Common myeloid progenitor, CD34-positive (primary cell): ENCODE results near the gene NUDC.
A peak's percentile ranks its signal among the peaks of the same experiment; 100 is the strongest.

Source experiments
- CTCF ChIA-PET: fragments of 350-600 bp; sonication (Branson Sonifier 250); formaldehyde crosslinking; loops from one replicate; lab custom pipeline; 2021; ENCODE audit warnings: antibody characterized with exemption; lab: Charles Lee
- POLR2A ChIA-PET: fragments of 350-600 bp; sonication (Branson Sonifier 250); formaldehyde crosslinking; loops from one replicate; lab custom pipeline; 2021; ENCODE audit warnings: antibody characterized with exemption; lab: Charles Lee
- DNase-seq, 3 donors: peaks; one replicate each; pipeline versions ENCODE4 v3.0.0 to v3.0.0-alpha.2; 2013
- H3K27ac ChIP-seq, 2 experiments: 1 replicate in 1 of 2; 2 replicates in 1 of 2; pipeline ENCODE4 v1.7.0; 2013; ENCODE audit warnings: inconsistent platforms in 2 of 2, low read length in 2 of 2, mild to moderate bottlenecking in 2 of 2, low read depth in 1 of 2, moderate library complexity in 1 of 2; ENCODE audit not compliant: severe bottlenecking in 2 of 2, insufficient read depth in 1 of 2, poor library complexity in 1 of 2
- H3K27me3 ChIP-seq, 5 experiments: replicated peaks in 2 of 5; 1 replicate in 3 of 5; 2 replicates in 2 of 5; pipeline versions ENCODE4 v1.6.1 to v1.7.0; 2013; ENCODE audit warnings: low read length in 4 of 5, mild to moderate bottlenecking in 2 of 5, moderate library complexity in 2 of 5, inconsistent platforms in 1 of 5; ENCODE audit not compliant: insufficient read depth in 5 of 5, control insufficient read depth in 4 of 5
- H3K36me3 ChIP-seq, 4 experiments: 1 replicate in 2 of 4; 2 replicates in 2 of 4; pipeline versions ENCODE4 v1.6.1 to v1.7.0; 2013; ENCODE audit warnings: low read length in 3 of 4, control low read depth in 1 of 4, mild to moderate bottlenecking in 1 of 4; ENCODE audit not compliant: control insufficient read depth in 4 of 4, insufficient read depth in 4 of 4
- H3K4me1 ChIP-seq, 4 experiments: 1 replicate in 3 of 4; 2 replicates in 1 of 4; pipeline versions ENCODE4 v1.6.1 to v1.7.1; 2013; ENCODE audit warnings: low read length in 3 of 4, mild to moderate bottlenecking in 3 of 4, control low read depth in 1 of 4, inconsistent platforms in 1 of 4, moderate library complexity in 1 of 4; ENCODE audit not compliant: control insufficient read depth in 4 of 4, insufficient read depth in 4 of 4; ENCODE audit errors: control extremely low read depth in 1 of 4
- H3K4me3 ChIP-seq, 7 experiments: 1 replicate in 4 of 7; 2 replicates in 3 of 7; pipeline versions ENCODE4 v1.5.1 to v1.7.0; 2013; ENCODE audit warnings: mild to moderate bottlenecking in 7 of 7, low read length in 6 of 7, moderate library complexity in 6 of 7, inconsistent platforms in 2 of 7, low read depth in 2 of 7, control low read depth in 1 of 7; ENCODE audit not compliant: insufficient read depth in 4 of 7, control insufficient read depth in 1 of 7; ENCODE audit errors: extremely low read depth in 1 of 7
- H3K9me3 ChIP-seq, 5 experiments: 1 replicate in 4 of 5; 2 replicates in 1 of 5; pipeline versions ENCODE4 v1.6.1 to v1.7.1; 2013; ENCODE audit warnings: low read length in 4 of 5, mild to moderate bottlenecking in 2 of 5, inconsistent platforms in 1 of 5, low read depth in 1 of 5, moderate library complexity in 1 of 5; ENCODE audit not compliant: control insufficient read depth in 4 of 5, insufficient read depth in 2 of 5; ENCODE audit errors: control extremely low read depth in 1 of 5
- WGBS: methylation state at CpG from one replicate; pipeline ENCODE4 v1.1.5; 2013; ENCODE audit not compliant: insufficient coverage; 5-methylcytosine and 5-hydroxymethylcytosine counted together

The NUDC gene

DNA sequence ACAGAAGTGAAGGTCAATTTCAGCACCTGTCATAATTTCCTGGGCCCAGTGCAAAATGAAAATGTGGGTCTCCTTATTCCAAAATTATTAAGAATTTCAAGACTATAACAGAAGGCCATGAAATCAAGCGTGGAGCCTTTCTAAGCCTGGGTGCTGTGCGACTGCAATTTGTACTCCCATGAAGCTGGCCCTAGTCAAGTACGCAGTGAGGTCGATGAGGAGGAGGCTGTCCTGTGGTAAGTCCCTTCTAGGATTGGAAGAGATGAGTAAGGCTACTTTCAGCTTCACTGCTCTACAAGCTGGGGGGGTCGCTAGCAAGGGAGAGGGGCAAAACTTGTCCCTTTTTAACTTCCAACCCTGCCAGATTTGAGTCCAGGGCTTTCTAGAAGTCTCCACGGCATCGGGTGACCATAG, 410 bp upstream of the NUDC start:
- H3K4me3 ChIP-seq = peak overlapping the region; percentile 58 to 87 (median 75)
- DNase-seq = no peak
- WGBS = 25% methylated on average over 6 of the region's 7 CpGs
- H3K36me3 ChIP-seq = peaks cover 5 to 17% (median 10%) of the 10 kb centered on the region in 4 experiments
- peak overlapping the region; percentile 64 to 90 for H3K27ac ChIP-seq
- no peaks in the 10 kb centered on the region for H3K9me3 ChIP-seq
- no peaks in the 10 kb centered on the region for H3K27me3 ChIP-seq
- POLR2A ChIA-PET = interaction anchor here (0.6 kb wide), 1 partner anchor 11 kb away, joined by 4 read pairs; no protein-coding TSS in a partner anchor
- peaks cover 5 to 21% (median 16%) of the 10 kb centered on the region in 4 experiments for H3K4me1 ChIP-seq
- CTCF ChIA-PET = interaction anchor here (1.2 kb wide), 1 partner anchor 13 kb away, joined by 4 read pairs; no protein-coding TSS in a partner anchor

DNA sequence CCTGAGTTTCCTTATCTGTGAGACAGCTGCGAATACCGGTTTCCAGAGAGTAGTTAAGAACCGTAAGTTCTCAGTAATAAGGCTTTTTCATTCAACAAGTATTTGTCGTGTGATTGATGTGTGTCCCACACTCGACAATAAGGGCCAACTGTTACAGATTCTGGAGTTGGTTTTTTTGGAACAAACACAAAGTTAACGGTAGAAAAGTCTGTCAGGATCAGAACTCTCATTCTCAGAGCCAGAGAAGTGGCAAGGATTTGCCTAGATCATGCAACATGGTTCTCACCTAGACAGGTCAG, 837 bp downstream of the NUDC start:
- peaks cover 8 to 27% (median 19%) of the 10 kb centered on the region in 4 experiments for H3K36me3 ChIP-seq
- no peaks in the 10 kb centered on the region for H3K9me3 ChIP-seq
- peaks cover 5 to 21% (median 16%) of the 10 kb centered on the region in 4 experiments for H3K4me1 ChIP-seq
- WGBS = 44% methylated on average over 6 of the region's 6 CpGs
- ChIA-PET POLR2A (interaction anchor here (0.8 kb wide), 1 partner anchor 23 kb away, joined by 3 read pairs; no protein-coding TSS in a partner anchor), CTCF (interaction anchor here (1.2 kb wide), 1 partner anchor 14 kb away, joined by 4 read pairs; no protein-coding TSS in a partner anchor)
- H3K27me3 ChIP-seq = no peaks in the 10 kb centered on the region
- no peak for DNase-seq
- peak overlapping the region in 6 of 7 experiments; percentile 58 to 87 (median 80) for H3K4me3 ChIP-seq
- peak overlapping the region; percentile 80 to 90 for H3K27ac ChIP-seq

DNA sequence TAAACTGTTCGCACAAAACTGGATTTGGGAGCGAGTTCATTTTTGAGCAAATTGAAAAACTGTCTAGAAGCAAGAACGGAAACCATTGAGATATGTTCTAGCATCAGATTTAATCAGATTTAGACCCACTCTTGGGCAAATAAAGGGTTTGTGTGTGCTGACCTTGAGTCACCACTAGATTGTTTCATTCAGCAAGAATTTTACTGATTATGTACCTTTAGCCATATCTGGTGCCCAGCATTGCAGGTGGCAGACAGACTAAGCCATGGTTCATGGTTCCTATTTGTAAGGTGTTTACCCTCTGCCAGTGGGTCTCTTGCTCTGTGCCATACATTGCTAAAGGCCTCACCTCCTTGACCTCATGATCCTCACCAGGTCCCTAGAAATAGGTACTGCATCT, 1.4 kb downstream of the NUDC start:
- H3K27me3 ChIP-seq = no peaks in the 10 kb centered on the region
- ChIA-PET POLR2A (no interaction called here), CTCF (no interaction called here)
- peak overlapping the region in 1 of 2 experiments; percentile 90 for H3K27ac ChIP-seq
- peak overlapping the region in 4 of 7 experiments; percentile 75 to 87 (median 84) for H3K4me3 ChIP-seq
- WGBS = 94% methylated on average over 3 of the region's 3 CpGs
- H3K36me3 ChIP-seq = peaks cover 9 to 32% (median 22%) of the 10 kb centered on the region in 4 experiments
- H3K4me1 ChIP-seq = peaks cover 5 to 21% (median 16%) of the 10 kb centered on the region in 4 experiments
- no peaks in the 10 kb centered on the region for H3K9me3 ChIP-seq
- no peak for DNase-seq

DNA sequence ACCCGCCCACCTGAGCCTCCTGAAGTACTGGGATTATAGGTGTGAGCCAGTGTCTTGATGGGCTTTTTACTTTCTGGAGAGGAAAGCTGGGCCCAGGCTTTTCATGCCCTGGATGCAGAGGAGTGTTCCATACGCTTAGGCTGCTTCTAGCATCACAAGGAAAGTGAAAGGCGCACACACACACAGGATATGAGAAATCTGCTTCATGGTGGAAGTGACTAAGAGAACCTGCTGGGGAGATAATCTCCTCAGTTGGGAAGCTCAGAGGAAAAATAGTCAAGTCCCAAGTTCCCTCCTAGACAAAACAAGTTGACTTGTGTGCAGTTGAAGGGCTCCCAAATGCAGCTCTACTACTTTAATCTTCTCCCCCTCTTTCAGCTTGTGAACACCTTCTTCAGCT, 2.2 kb downstream of the NUDC start:
- H3K9me3 ChIP-seq = no peaks in the 10 kb centered on the region
- no peak for DNase-seq
- WGBS = 100% methylated on average over 2 of the region's 3 CpGs
- H3K36me3 ChIP-seq = peaks cover 14 to 40% (median 28%) of the 10 kb centered on the region in 4 experiments
- ChIA-PET POLR2A (no interaction called here), CTCF (interaction anchor here (1.2 kb wide), 1 partner anchor 109 kb away, joined by 3 read pairs; no protein-coding TSS in a partner anchor)
- H3K4me3 ChIP-seq = no peak overlapping the region
- no peaks in the 10 kb centered on the region for H3K27me3 ChIP-seq
- H3K27ac ChIP-seq = no peak overlapping the region
- H3K4me1 ChIP-seq = peaks cover 5 to 21% (median 16%) of the 10 kb centered on the region in 4 experiments

DNA sequence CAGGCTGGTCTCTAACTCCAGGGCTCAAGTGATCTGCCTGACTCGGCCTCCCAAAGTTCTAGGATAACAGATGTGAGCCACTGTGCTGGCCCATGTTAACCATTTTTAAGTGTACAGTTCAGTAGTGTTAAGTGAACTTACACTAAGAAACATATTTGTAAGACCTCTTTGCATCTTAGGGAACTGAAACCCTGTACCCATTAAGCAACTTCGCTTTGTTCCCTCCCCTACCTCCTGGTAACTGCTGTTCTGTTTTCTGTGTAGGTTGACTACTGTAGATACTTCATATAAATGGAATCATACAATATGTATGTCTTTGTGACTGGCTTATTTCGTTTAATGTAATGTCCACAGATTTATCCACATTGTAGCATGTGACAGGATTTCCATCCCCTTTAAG, 11.0 kb downstream of the NUDC start:
- no peaks in the 10 kb centered on the region for H3K27me3 ChIP-seq
- no CpG with 5 or more reads among the region's 3 CpGs for WGBS
- ChIA-PET CTCF (no interaction called here), POLR2A (no interaction called here)
- H3K4me1 ChIP-seq = no peaks in the 10 kb centered on the region
- H3K36me3 ChIP-seq = peaks cover 14 to 51% (median 39%) of the 10 kb centered on the region in 4 experiments
- H3K4me3 ChIP-seq = no peak overlapping the region
- no peak overlapping the region for H3K27ac ChIP-seq
- H3K9me3 ChIP-seq = no peaks in the 10 kb centered on the region
- no peak for DNase-seq

DNA sequence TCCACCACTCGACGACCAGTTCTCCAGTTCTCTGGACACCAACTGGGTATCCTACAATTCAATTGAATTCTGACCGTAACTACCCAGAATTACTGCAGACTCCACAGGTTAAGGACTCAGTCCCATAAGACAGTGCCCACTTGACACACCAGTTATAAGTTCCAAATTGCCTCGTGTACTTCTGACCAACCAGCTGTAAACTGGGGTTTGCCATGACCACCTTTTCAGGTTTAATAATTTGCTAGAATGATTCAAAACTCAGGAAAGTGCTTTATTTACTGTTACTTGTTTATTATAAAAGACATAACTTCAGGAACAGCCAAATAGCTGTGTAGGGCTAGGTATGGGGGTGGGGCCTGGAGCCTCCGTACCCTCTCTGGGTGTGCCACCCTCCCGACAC, 15.3 kb downstream of the NUDC start:
- WGBS = 91% methylated on average over 3 of the region's 6 CpGs

DNA sequence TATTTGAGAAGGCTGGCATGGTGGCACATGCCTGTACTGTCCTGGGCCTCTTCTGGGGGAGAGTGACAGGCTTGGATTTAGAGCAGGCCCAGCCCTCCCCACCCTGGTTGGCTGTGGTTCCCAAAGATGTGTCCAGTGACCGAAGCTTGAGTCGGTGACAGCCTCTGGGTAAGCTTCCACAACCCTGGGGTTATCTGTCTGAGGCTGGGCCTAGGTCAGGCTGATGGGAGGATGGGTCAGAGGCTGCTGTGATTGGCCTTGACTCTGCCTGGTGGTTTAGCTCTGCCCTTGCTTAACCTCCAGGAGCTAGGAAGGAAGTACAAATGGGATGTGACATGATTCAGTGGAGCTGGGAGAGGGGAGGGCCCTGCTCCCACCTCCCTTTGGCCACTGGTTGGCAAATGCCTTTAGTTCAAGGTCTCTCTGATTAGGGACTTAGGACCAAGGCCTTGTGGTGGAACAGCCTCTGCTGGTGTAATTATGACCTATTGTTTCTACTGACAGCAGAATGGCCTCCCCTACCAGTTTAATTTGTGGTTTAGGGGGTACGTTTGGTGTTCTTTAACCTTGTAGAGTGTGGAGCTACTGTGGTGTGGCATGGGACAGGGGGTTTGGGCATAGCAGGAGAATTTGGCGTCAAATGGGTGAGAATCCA, 16.6 kb downstream of the NUDC start:
- Histone ChIP-seq H3K9me3 (no peaks in the 10 kb centered on the region), H3K4me1 (no peaks in the 10 kb centered on the region), H3K4me3 (no peak overlapping the region), H3K27me3 (no peaks in the 10 kb centered on the region), H3K36me3 (peaks cover 11 to 52% (median 44%) of the 10 kb centered on the region in 4 experiments), H3K27ac (no peak overlapping the region)
- ChIA-PET CTCF (interaction anchor here (0.5 to 1.1 kb wide), 2 partner anchors 9 to 105 kb away, joined by 3 read pairs; no protein-coding TSS in a partner anchor), POLR2A (no interaction called here)
- DNase-seq = no peak
- WGBS = 100% methylated on average over 2 of the region's 4 CpGs

More for the DNA sequence above, 15.3 kb downstream of the NUDC start:
- H3K4me3 ChIP-seq = no peak overlapping the region
- POLR2A ChIA-PET = no interaction called here
- H3K36me3 ChIP-seq = peaks cover 11 to 48% (median 37%) of the 10 kb centered on the region in 4 experiments
- no peaks in the 10 kb centered on the region for H3K9me3 ChIP-seq
- H3K4me1 ChIP-seq = no peaks in the 10 kb centered on the region
- H3K27ac ChIP-seq = no peak overlapping the region
- CTCF ChIA-PET = interaction anchor here (1.1 kb wide), 1 partner anchor 10 kb away, joined by 3 read pairs; no protein-coding TSS in a partner anchor
- no peak for DNase-seq
- no peaks in the 10 kb centered on the region for H3K27me3 ChIP-seq
